IMR-90 (cell line): Measurements from ENCODE around the gene ADSS1. TPM values are rescaled to one million over a fixed set of nuclear protein-coding genes. Genes with fewer than 3 reads are reported as not detected.

ENCODE experiments used
- ATAC-seq: fragments of 200-7000 bp; cut with Tn5 transposase; 2 replicates; pipeline ENCODE4 v1.9.1; 2020; ENCODE audit warnings: low read depth, mild to moderate bottlenecking, moderate library complexity
- BruUV-seq: library from RNA; stranded (reverse); fragments of 400-500 nt; replicated peaks from 2 replicates; lab custom pipeline; 2021; lab: Mats Ljungman, UMichigan
- CTCF ChIA-PET: fragments of 300-600 bp; formaldehyde crosslinking; extraction: SDS; loops from one replicate; lab custom pipeline; 2021; ENCODE audit warnings: antibody characterized with exemption; lab: Yijun Ruan, JAX
- POLR2A ChIA-PET: fragments of 300-600 bp; sonication (Branson Sonifier 250); formaldehyde crosslinking; loops from one replicate; lab custom pipeline; 2022; ENCODE audit warnings: antibody characterized with exemption; ENCODE audit not compliant: unreplicated experiment; lab: Charles Lee
- DNase-seq: peaks from one replicate; pipeline ENCODE4 v3.0.0; 2013
- H2AFZ ChIP-seq: replicated peaks from 2 replicates; pipeline ENCODE3; 2013; ENCODE audit warnings: low read length, mild to moderate bottlenecking; ENCODE audit not compliant: poor library complexity
- H2AK5ac ChIP-seq: 2 replicates; pipeline ENCODE4 v1.6.1; 2013; ENCODE audit warnings: low read depth, low read length, inconsistent platforms
- H2AK9ac ChIP-seq: replicated peaks from 2 replicates; pipeline ENCODE3; 2013; ENCODE audit warnings: mild to moderate bottlenecking, low read depth, low read length, moderate library complexity; ENCODE audit not compliant: poor library complexity
- H2BK120ac ChIP-seq: 2 replicates; pipeline ENCODE4 v1.6.1; 2013; ENCODE audit warnings: low read depth, low read length, inconsistent platforms
- H2BK15ac ChIP-seq: 3 replicates; pipeline ENCODE4 v1.6.1; 2013; ENCODE audit warnings: low read depth, low read length, inconsistent platforms
- H2BK20ac ChIP-seq: 2 replicates; pipeline ENCODE4 v1.6.1; 2013; ENCODE audit warnings: low read depth, mild to moderate bottlenecking, inconsistent platforms, low read length, moderate library complexity
- H2BK5ac ChIP-seq: 2 replicates; pipeline ENCODE4 v1.6.1; 2013; ENCODE audit warnings: mild to moderate bottlenecking, low read depth, low read length, inconsistent platforms; ENCODE audit not compliant: poor library complexity, severe bottlenecking
- H3K14ac ChIP-seq: replicated peaks from 2 replicates; pipeline ENCODE4 v1.6.1; 2013; ENCODE audit warnings: low read depth, low read length, inconsistent platforms
- H3K18ac ChIP-seq: 2 replicates; pipeline ENCODE4 v1.6.1; 2013; ENCODE audit warnings: low read depth, low read length, control low read depth
- H3K23ac ChIP-seq: 2 replicates; pipeline ENCODE4 v1.6.1; 2013; ENCODE audit warnings: low read depth, low read length, inconsistent platforms
- H3K27ac ChIP-seq: 2 replicates; pipeline ENCODE4 v1.5.1; 2013; ENCODE audit warnings: mild to moderate bottlenecking, control low read depth, low read length; ENCODE audit not compliant: insufficient read depth
- H3K27me3 ChIP-seq: 2 replicates; pipeline ENCODE4 v1.6.1; 2013; ENCODE audit warnings: low read length; ENCODE audit not compliant: control insufficient read depth, insufficient read depth
- H3K36me3 ChIP-seq: 2 replicates; pipeline ENCODE4 v1.6.1; 2013; ENCODE audit warnings: low read length, mixed read lengths; ENCODE audit not compliant: control insufficient read depth, insufficient read depth
- H3K4ac ChIP-seq: 2 replicates; pipeline ENCODE4 v1.6.1; 2013; ENCODE audit warnings: low read depth, low read length, inconsistent platforms
- H3K4me1 ChIP-seq: 2 replicates; pipeline ENCODE4 v1.6.1; 2013; ENCODE audit warnings: low read length, mixed read lengths; ENCODE audit not compliant: control insufficient read depth, insufficient read depth
- H3K4me2 ChIP-seq: 2 replicates; pipeline ENCODE4 v1.6.1; 2013; ENCODE audit warnings: low read depth, mild to moderate bottlenecking, control low read depth, low read length, moderate library complexity
- H3K4me3 ChIP-seq: 2 replicates; pipeline ENCODE4 v1.5.1; 2013; ENCODE audit warnings: low read depth, mild to moderate bottlenecking, control low read depth, low read length, moderate library complexity; ENCODE audit not compliant: insufficient read depth
- H3K56ac ChIP-seq: 2 replicates; pipeline ENCODE4 v1.6.1; 2013; ENCODE audit warnings: low read length, inconsistent platforms; ENCODE audit not compliant: insufficient read depth; ENCODE audit errors: extremely low read depth
- H3K79me1 ChIP-seq, 2 experiments: 2 replicates each; pipeline ENCODE4 v1.6.1; 2013; ENCODE audit warnings: low read length in 2 of 2, inconsistent platforms in 1 of 2, low read depth in 1 of 2
- H3K9ac ChIP-seq: 2 replicates; pipeline ENCODE4 v1.6.1; 2013; ENCODE audit warnings: low read depth, low read length, control low read depth
- H3K9me1 ChIP-seq: 2 replicates; pipeline ENCODE4 v1.6.1; 2013; ENCODE audit warnings: low read length, inconsistent platforms; ENCODE audit not compliant: insufficient read depth
- H3K9me3 ChIP-seq: 2 replicates; pipeline ENCODE4 v1.6.1; 2013; ENCODE audit warnings: low read length; ENCODE audit not compliant: control insufficient read depth, insufficient read depth
- H4K20me1 ChIP-seq: 2 replicates; pipeline ENCODE4 v1.6.1; 2013; ENCODE audit warnings: low read length, inconsistent platforms; ENCODE audit not compliant: insufficient read depth
- H4K5ac ChIP-seq: 2 replicates; pipeline ENCODE4 v1.6.1; 2013; ENCODE audit warnings: mild to moderate bottlenecking, low read depth, low read length, control low read depth
- H4K8ac ChIP-seq, 2 experiments: 2 replicates each; pipeline ENCODE4 v1.6.1; 2013; ENCODE audit warnings: low read depth in 2 of 2, low read length in 2 of 2, control low read depth in 1 of 2, inconsistent platforms in 1 of 2
- H4K91ac ChIP-seq: 2 replicates; pipeline ENCODE4 v1.6.1; 2013; ENCODE audit warnings: low read depth, low read length, inconsistent platforms; ENCODE audit not compliant: insufficient read depth
- BHLHE40 ChIP-seq: fragments of 150-350 bp; IDR thresholded peaks from 2 replicates; pipeline ENCODE4 v1.6.1; 2016; ENCODE audit warnings: mild to moderate bottlenecking, low read depth, low read length
- CEBPB ChIP-seq: IDR thresholded peaks from 2 replicates; pipeline ENCODE4 v1.6.1; 2012; ENCODE audit warnings: low read depth, low read length, improper control_type of control experiment
- CHD1 ChIP-seq: IDR thresholded peaks from 2 replicates; pipeline ENCODE4 v1.6.1; 2012; ENCODE audit warnings: low read depth, low read length, improper control_type of control experiment
- CTCF ChIP-seq: conservative IDR thresholded peaks from 2 replicates; pipeline ENCODE4 v1.5.1; 2012; ENCODE audit warnings: mild to moderate bottlenecking, low read depth, low read length, improper control_type of control experiment
- FOS ChIP-seq: fragments of 150-350 bp; IDR thresholded peaks from 2 replicates; pipeline ENCODE4 v1.6.1; 2016; ENCODE audit warnings: low read depth, low read length
- MAFK ChIP-seq: IDR thresholded peaks from 2 replicates; pipeline ENCODE4 v1.6.1; 2012; ENCODE audit warnings: low read depth, low read length, improper control_type of control experiment
- MAZ ChIP-seq: IDR thresholded peaks from 2 replicates; pipeline ENCODE4 v1.6.1; 2012; ENCODE audit warnings: low read depth, mild to moderate bottlenecking, low read length, improper control_type of control experiment, moderate library complexity, borderline replicate concordance
- MXI1 ChIP-seq: IDR thresholded peaks from 2 replicates; pipeline ENCODE4 v1.6.1; 2012; ENCODE audit warnings: low read depth, mild to moderate bottlenecking, low read length, moderate library complexity, borderline replicate concordance
- NFE2L2 ChIP-seq: fragments of 150-350 bp; IDR thresholded peaks from 2 replicates; pipeline ENCODE4 v1.6.1; 2016; ENCODE audit warnings: low read depth, mild to moderate bottlenecking, low read length
- POLR2A ChIP-seq: IDR thresholded peaks from 2 replicates; pipeline ENCODE4 v1.6.1; 2012; ENCODE audit warnings: mild to moderate bottlenecking, low read depth, low read length
- RAD21 ChIP-seq: IDR thresholded peaks from 2 replicates; pipeline ENCODE4 v1.6.1; 2012; ENCODE audit warnings: low read length, improper control_type of control experiment
- RCOR1 ChIP-seq: IDR thresholded peaks from 2 replicates; pipeline ENCODE4 v1.6.1; 2012; ENCODE audit warnings: mild to moderate bottlenecking, low read length, improper control_type of control experiment; ENCODE audit not compliant: insufficient replicate concordance
- RFX5 ChIP-seq: IDR thresholded peaks from 2 replicates; pipeline ENCODE4 v1.8.0; 2012; ENCODE audit warnings: low read depth, mild to moderate bottlenecking, low read length, moderate library complexity
- SMC3 ChIP-seq: fragments of 150-350 bp; IDR thresholded peaks from 2 replicates; pipeline ENCODE4 v1.6.1; 2016; ENCODE audit warnings: low read depth, mild to moderate bottlenecking, antibody characterized with exemption, low read length, moderate library complexity
- USF2 ChIP-seq: fragments of 150-350 bp; IDR thresholded peaks from 2 replicates; pipeline ENCODE4 v1.6.1; 2017; ENCODE audit warnings: mild to moderate bottlenecking, antibody characterized with exemption, low read length, low read depth
- WGBS, 2 experiments: methylation state at CpG; one replicate each; pipeline versions ENCODE4 v1.1.5 to v1.1.7; 2013; ENCODE audit warnings: missing lambda C conversion rate in 2 of 2; ENCODE audit not compliant: insufficient read length in 1 of 2; ENCODE audit errors: extremely low coverage in 2 of 2; 5-methylcytosine and 5-hydroxymethylcytosine counted together
- dilution Hi-C: fragments of 300-500 bp; cut with HindIII; formaldehyde crosslinking; loops from one replicate; pipeline ENCODE4 v1.14.3; 2018; ENCODE audit warnings: low sequenced_read_pairs; ENCODE audit not compliant: unreplicated experiment
- in situ Hi-C: fragments of 300-500 bp; cut with MboI; formaldehyde crosslinking; loops from 3 replicates; pipeline ENCODE4 v1.14.3; 2019; ENCODE audit warnings: low sequenced_read_pairs, inconsistent platforms, mixed read lengths
- intact Hi-C: fragments of 100-400 bp; cut with micrococcal nuclease; formaldehyde crosslinking; loops from 2 replicates; pipeline ENCODE4 v1.10.0; 2022
- polyA plus RNA-seq, 3 experiments: library from polyadenylated mRNA; depleted of rRNA; stranded (reverse); fragments of >200 nt; gene quantifications; 2 replicates each; pipeline ENCODE4 v1.2.3, GENCODE V29; 2012; ENCODE audit warnings: low replicate concordance in 1 of 3
- total RNA-seq: library from RNA; depleted of rRNA; stranded (reverse); fragments of >200 nt; gene quantifications from 2 replicates; pipeline ENCODE4 v1.2.3, GENCODE V29; 2012
- TF ChIP-seq, protein P1 (sequence below): fragments of 150-350 bp; IDR thresholded peaks from 2 replicates; pipeline ENCODE4 v1.6.1; 2016; ENCODE audit warnings: low read depth, mild to moderate bottlenecking, low read length, moderate library complexity, borderline replicate concordance

Gene ADSS1
- total and polyA plus RNA-seq, 2 of the 4 experiments (the other 2 are of a cell fraction), result 1.8 to 5.2 TPM

DNA sequence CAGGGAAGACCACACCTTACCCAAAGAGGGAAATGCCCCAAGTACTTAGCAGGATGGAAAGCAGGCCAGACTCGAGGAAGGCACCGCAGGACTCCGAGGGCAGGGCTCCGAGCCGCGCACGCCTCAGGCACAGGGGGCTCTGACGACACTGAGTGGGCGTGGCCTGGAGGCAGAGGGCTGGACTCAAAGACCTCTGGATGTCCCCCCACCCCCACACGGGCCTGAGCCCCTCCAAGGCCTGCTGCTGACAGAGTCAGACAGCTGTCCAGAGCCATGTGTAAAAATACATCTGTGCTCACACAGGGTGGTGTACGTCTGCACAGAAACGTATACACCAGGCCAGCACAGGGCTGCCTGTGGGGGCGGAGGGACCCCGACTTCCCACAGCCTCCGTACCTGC lies 70.1 kb downstream of the ADSS1 start:
- H3K14ac ChIP-seq, result peak overlapping the region; percentile 56; the same call in 1 of the 2 replicates
- no peak overlapping the region for H3K18ac ChIP-seq
- H2BK120ac ChIP-seq, result no peak overlapping the region
- H2BK5ac ChIP-seq, result peak overlapping the region; percentile 49
- H2AFZ ChIP-seq, result peak overlapping the region; percentile 86
- peaks cover 28% of the 10 kb centered on the region for H3K36me3 ChIP-seq
- H3K4ac ChIP-seq, result peak overlapping the region; percentile 76
- H3K4me1 ChIP-seq, result peaks cover 21% of the 10 kb centered on the region
- H3K27ac ChIP-seq, result peak overlapping the region; percentile 83
- 7% methylated on average over 7 of the region's 15 CpGs; no CpG with 5 or more reads in 1 of the 2 experiments for WGBS, 2 experiments
- H4K8ac ChIP-seq, result peak overlapping the region in 1 of 2 experiments; percentile 17; a peak in 1 of 4 replicates
- peak overlapping the region; percentile 73 for H3K4me2 ChIP-seq
- H2BK20ac ChIP-seq, result no peak overlapping the region
- intact Hi-C loops (loop anchor here (2.0 kb wide), 1 partner anchor 71 kb away; the partner anchor contains the start of gene CEP170B), in situ Hi-C loops (no loop called here), dilution Hi-C loops (no loop called here)
- H3K9me3 ChIP-seq, result no peaks in the 10 kb centered on the region
- H2AK5ac ChIP-seq, result peak overlapping the region; percentile 41
- no peak overlapping the region for H2BK15ac ChIP-seq
- H3K23ac ChIP-seq, result peak overlapping the region; percentile 90
- peak overlapping the region; percentile 70; the same call in 1 of the 2 replicates for H3K56ac ChIP-seq
- ChIA-PET CTCF (no interaction called here), POLR2A (no interaction called here)
- TSS peak; percentile 46 for BruUV-seq
- DNase-seq (peak; percentile 66), ATAC-seq (peak; percentile 57)
- no peak overlapping the region for H4K5ac ChIP-seq
- TF ChIP-seq CTCF (no peak), SMC3 (no peak), CEBPB (no peak), MAFK (no peak), MAZ (peak; percentile 53), CHD1 (no peak), USF2 (no peak), RAD21 (no peak), MXI1 (peak; percentile 54; the same call in 1 of the 2 replicates), POLR2A (no peak), NFE2L2 (no peak), RCOR1 (no peak), BHLHE40 (no peak), FOS (no peak), RFX5 (no peak)
- TF ChIP-seq, protein P1, sequence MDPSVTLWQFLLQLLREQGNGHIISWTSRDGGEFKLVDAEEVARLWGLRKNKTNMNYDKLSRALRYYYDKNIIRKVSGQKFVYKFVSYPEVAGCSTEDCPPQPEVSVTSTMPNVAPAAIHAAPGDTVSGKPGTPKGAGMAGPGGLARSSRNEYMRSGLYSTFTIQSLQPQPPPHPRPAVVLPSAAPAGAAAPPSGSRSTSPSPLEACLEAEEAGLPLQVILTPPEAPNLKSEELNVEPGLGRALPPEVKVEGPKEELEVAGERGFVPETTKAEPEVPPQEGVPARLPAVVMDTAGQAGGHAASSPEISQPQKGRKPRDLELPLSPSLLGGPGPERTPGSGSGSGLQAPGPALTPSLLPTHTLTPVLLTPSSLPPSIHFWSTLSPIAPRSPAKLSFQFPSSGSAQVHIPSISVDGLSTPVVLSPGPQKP, result no peak
- H3K9ac ChIP-seq, result peak overlapping the region; percentile 88
- peak overlapping the region; percentile 80 for H3K4me3 ChIP-seq
- H4K91ac ChIP-seq, result no peak overlapping the region; the same call in 1 of the 2 replicates
- peaks cover 3 to 59% of the 10 kb centered on the region in 2 experiments; a peak in 3 of 4 replicates for H3K79me1 ChIP-seq
- peaks cover 10% of the 10 kb centered on the region for H3K9me1 ChIP-seq
- peak overlapping the region; percentile 99 for H2AK9ac ChIP-seq
- H4K20me1 ChIP-seq, result peaks cover 58% of the 10 kb centered on the region
- no peaks in the 10 kb centered on the region for H3K27me3 ChIP-seq
